IMR-90 (cell line): ENCODE measurements around the gene ZFYVE21. TPM values are rescaled to one million over a fixed set of nuclear protein-coding genes. Genes with fewer than 3 reads are reported as not detected.

Source experiments
- ATAC-seq: fragments of 200-7000 bp; cut with Tn5 transposase; 2 replicates; pipeline ENCODE4 v1.9.1; 2020; ENCODE audit warnings: low read depth, mild to moderate bottlenecking, moderate library complexity
- BruUV-seq: library from RNA; stranded (reverse); fragments of 400-500 nt; replicated peaks from 2 replicates; lab custom pipeline; 2021; lab: Mats Ljungman, UMichigan
- CTCF ChIA-PET: fragments of 300-600 bp; formaldehyde crosslinking; extraction: SDS; loops from one replicate; lab custom pipeline; 2021; ENCODE audit warnings: antibody characterized with exemption; lab: Yijun Ruan, JAX
- POLR2A ChIA-PET: fragments of 300-600 bp; sonication (Branson Sonifier 250); formaldehyde crosslinking; loops from one replicate; lab custom pipeline; 2022; ENCODE audit warnings: antibody characterized with exemption; ENCODE audit not compliant: unreplicated experiment; lab: Charles Lee
- DNase-seq: peaks from one replicate; pipeline ENCODE4 v3.0.0; 2013
- H2AFZ ChIP-seq: replicated peaks from 2 replicates; pipeline ENCODE3; 2013; ENCODE audit warnings: low read length, mild to moderate bottlenecking; ENCODE audit not compliant: poor library complexity
- H2AK5ac ChIP-seq: 2 replicates; pipeline ENCODE4 v1.6.1; 2013; ENCODE audit warnings: low read depth, low read length, inconsistent platforms
- H2AK9ac ChIP-seq: replicated peaks from 2 replicates; pipeline ENCODE3; 2013; ENCODE audit warnings: mild to moderate bottlenecking, low read depth, low read length, moderate library complexity; ENCODE audit not compliant: poor library complexity
- H2BK120ac ChIP-seq: 2 replicates; pipeline ENCODE4 v1.6.1; 2013; ENCODE audit warnings: low read depth, low read length, inconsistent platforms
- H2BK15ac ChIP-seq: 3 replicates; pipeline ENCODE4 v1.6.1; 2013; ENCODE audit warnings: low read depth, low read length, inconsistent platforms
- H2BK20ac ChIP-seq: 2 replicates; pipeline ENCODE4 v1.6.1; 2013; ENCODE audit warnings: low read depth, mild to moderate bottlenecking, inconsistent platforms, low read length, moderate library complexity
- H2BK5ac ChIP-seq: 2 replicates; pipeline ENCODE4 v1.6.1; 2013; ENCODE audit warnings: mild to moderate bottlenecking, low read depth, low read length, inconsistent platforms; ENCODE audit not compliant: poor library complexity, severe bottlenecking
- H3K14ac ChIP-seq: replicated peaks from 2 replicates; pipeline ENCODE4 v1.6.1; 2013; ENCODE audit warnings: low read depth, low read length, inconsistent platforms
- H3K18ac ChIP-seq: 2 replicates; pipeline ENCODE4 v1.6.1; 2013; ENCODE audit warnings: low read depth, low read length, control low read depth
- H3K23ac ChIP-seq: 2 replicates; pipeline ENCODE4 v1.6.1; 2013; ENCODE audit warnings: low read depth, low read length, inconsistent platforms
- H3K27ac ChIP-seq: 2 replicates; pipeline ENCODE4 v1.5.1; 2013; ENCODE audit warnings: mild to moderate bottlenecking, control low read depth, low read length; ENCODE audit not compliant: insufficient read depth
- H3K27me3 ChIP-seq: 2 replicates; pipeline ENCODE4 v1.6.1; 2013; ENCODE audit warnings: low read length; ENCODE audit not compliant: control insufficient read depth, insufficient read depth
- H3K36me3 ChIP-seq: 2 replicates; pipeline ENCODE4 v1.6.1; 2013; ENCODE audit warnings: low read length, mixed read lengths; ENCODE audit not compliant: control insufficient read depth, insufficient read depth
- H3K4ac ChIP-seq: 2 replicates; pipeline ENCODE4 v1.6.1; 2013; ENCODE audit warnings: low read depth, low read length, inconsistent platforms
- H3K4me1 ChIP-seq: 2 replicates; pipeline ENCODE4 v1.6.1; 2013; ENCODE audit warnings: low read length, mixed read lengths; ENCODE audit not compliant: control insufficient read depth, insufficient read depth
- H3K4me2 ChIP-seq: 2 replicates; pipeline ENCODE4 v1.6.1; 2013; ENCODE audit warnings: low read depth, mild to moderate bottlenecking, control low read depth, low read length, moderate library complexity
- H3K4me3 ChIP-seq: 2 replicates; pipeline ENCODE4 v1.5.1; 2013; ENCODE audit warnings: low read depth, mild to moderate bottlenecking, control low read depth, low read length, moderate library complexity; ENCODE audit not compliant: insufficient read depth
- H3K56ac ChIP-seq: 2 replicates; pipeline ENCODE4 v1.6.1; 2013; ENCODE audit warnings: low read length, inconsistent platforms; ENCODE audit not compliant: insufficient read depth; ENCODE audit errors: extremely low read depth
- H3K79me1 ChIP-seq, 2 experiments: 2 replicates each; pipeline ENCODE4 v1.6.1; 2013; ENCODE audit warnings: low read length in 2 of 2, inconsistent platforms in 1 of 2, low read depth in 1 of 2
- H3K9ac ChIP-seq: 2 replicates; pipeline ENCODE4 v1.6.1; 2013; ENCODE audit warnings: low read depth, low read length, control low read depth
- H3K9me1 ChIP-seq: 2 replicates; pipeline ENCODE4 v1.6.1; 2013; ENCODE audit warnings: low read length, inconsistent platforms; ENCODE audit not compliant: insufficient read depth
- H3K9me3 ChIP-seq: 2 replicates; pipeline ENCODE4 v1.6.1; 2013; ENCODE audit warnings: low read length; ENCODE audit not compliant: control insufficient read depth, insufficient read depth
- H4K20me1 ChIP-seq: 2 replicates; pipeline ENCODE4 v1.6.1; 2013; ENCODE audit warnings: low read length, inconsistent platforms; ENCODE audit not compliant: insufficient read depth
- H4K5ac ChIP-seq: 2 replicates; pipeline ENCODE4 v1.6.1; 2013; ENCODE audit warnings: mild to moderate bottlenecking, low read depth, low read length, control low read depth
- H4K8ac ChIP-seq, 2 experiments: 2 replicates each; pipeline ENCODE4 v1.6.1; 2013; ENCODE audit warnings: low read depth in 2 of 2, low read length in 2 of 2, control low read depth in 1 of 2, inconsistent platforms in 1 of 2
- H4K91ac ChIP-seq: 2 replicates; pipeline ENCODE4 v1.6.1; 2013; ENCODE audit warnings: low read depth, low read length, inconsistent platforms; ENCODE audit not compliant: insufficient read depth
- CEBPB ChIP-seq: IDR thresholded peaks from 2 replicates; pipeline ENCODE4 v1.6.1; 2012; ENCODE audit warnings: low read depth, low read length, improper control_type of control experiment
- RFX5 ChIP-seq: IDR thresholded peaks from 2 replicates; pipeline ENCODE4 v1.8.0; 2012; ENCODE audit warnings: low read depth, mild to moderate bottlenecking, low read length, moderate library complexity
- WGBS, 2 experiments: methylation state at CpG; one replicate each; pipeline versions ENCODE4 v1.1.5 to v1.1.7; 2013; ENCODE audit warnings: missing lambda C conversion rate in 2 of 2; ENCODE audit not compliant: insufficient read length in 1 of 2; ENCODE audit errors: extremely low coverage in 2 of 2; 5-methylcytosine and 5-hydroxymethylcytosine counted together
- dilution Hi-C: fragments of 300-500 bp; cut with HindIII; formaldehyde crosslinking; loops from one replicate; pipeline ENCODE4 v1.14.3; 2018; ENCODE audit warnings: low sequenced_read_pairs; ENCODE audit not compliant: unreplicated experiment
- in situ Hi-C: fragments of 300-500 bp; cut with MboI; formaldehyde crosslinking; loops from 3 replicates; pipeline ENCODE4 v1.14.3; 2019; ENCODE audit warnings: low sequenced_read_pairs, inconsistent platforms, mixed read lengths
- intact Hi-C: fragments of 100-400 bp; cut with micrococcal nuclease; formaldehyde crosslinking; loops from 2 replicates; pipeline ENCODE4 v1.10.0; 2022
- polyA plus RNA-seq, 3 experiments: library from polyadenylated mRNA; depleted of rRNA; stranded (reverse); fragments of >200 nt; gene quantifications; 2 replicates each; pipeline ENCODE4 v1.2.3, GENCODE V29; 2012; ENCODE audit warnings: low replicate concordance in 1 of 3
- total RNA-seq: library from RNA; depleted of rRNA; stranded (reverse); fragments of >200 nt; gene quantifications from 2 replicates; pipeline ENCODE4 v1.2.3, GENCODE V29; 2012

The ZFYVE21 gene
- total and polyA plus RNA-seq, 2 of the 4 experiments (the other 2 are of a cell fraction): 41.2 to 89.2 TPM

DNA sequence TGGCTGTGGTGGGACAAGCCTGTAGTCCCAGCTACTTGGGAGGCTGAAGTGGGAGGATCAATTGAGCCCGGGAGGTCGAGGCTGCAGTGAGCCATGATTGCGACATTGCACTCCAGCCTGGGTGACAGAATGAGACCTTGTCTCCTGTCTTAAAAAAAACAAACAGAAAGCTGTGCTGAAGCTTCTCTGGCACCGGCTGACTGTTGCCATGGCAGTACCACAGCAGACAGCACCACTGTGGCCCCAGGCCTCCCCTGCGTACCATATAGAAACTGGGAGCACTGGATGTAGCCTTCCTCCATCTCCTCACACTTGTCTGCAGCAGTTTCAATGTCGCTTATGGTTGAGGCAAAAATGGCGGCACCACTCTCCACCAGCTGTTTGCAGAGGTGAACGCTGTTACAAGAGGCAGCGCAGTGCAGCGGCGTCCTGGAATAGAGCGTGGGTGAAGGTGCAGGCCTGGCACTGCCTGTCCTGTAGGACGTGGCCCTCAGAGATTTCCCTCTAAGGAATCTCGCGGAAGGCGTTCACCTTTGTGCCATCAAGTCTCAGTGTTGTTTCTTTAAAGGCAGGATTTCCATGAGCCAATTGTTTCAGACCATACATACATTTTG is 21.9 kb downstream of the ZFYVE21 start:
- Histone ChIP-seq H2AK9ac (no peak overlapping the region), H2BK5ac (no peak overlapping the region), H3K9me1 (peaks cover 4% of the 10 kb centered on the region; the same call in 1 of the 2 replicates), H2BK20ac (no peak overlapping the region), H3K4me1 (peaks cover 2% of the 10 kb centered on the region; the same call in 1 of the 2 replicates), H2BK120ac (no peak overlapping the region), H2AFZ (no peak overlapping the region), H3K4me2 (no peak overlapping the region), H4K5ac (no peak overlapping the region), H4K8ac (no peak overlapping the region), H4K91ac (no peak overlapping the region), H3K27ac (no peak overlapping the region), H3K18ac (no peak overlapping the region), H3K27me3 (no peaks in the 10 kb centered on the region), H3K9me3 (no peaks in the 10 kb centered on the region), H3K79me1 (0 out of 4 replicates have a peak, but pooled peaks cover 0 to 2% of the 10 kb centered on the region in 2 experiments), H2AK5ac (no peak overlapping the region), H4K20me1 (no peaks in the 10 kb centered on the region; the same call in 1 of the 2 replicates), H2BK15ac (no peak overlapping the region), H3K23ac (no peak overlapping the region), H3K4ac (no peak overlapping the region), H3K9ac (no peak overlapping the region), H3K36me3 (peaks cover 17% of the 10 kb centered on the region), H3K56ac (no peak overlapping the region), H3K4me3 (no peak overlapping the region), H3K14ac (no peak overlapping the region)
- 80% methylated on average over 8 of the region's 16 CpGs; no CpG with 5 or more reads in 1 of the 2 experiments for WGBS, 2 experiments
- intact Hi-C loops (no loop called here), in situ Hi-C loops (no loop called here), dilution Hi-C loops (no loop called here)
- ChIA-PET CTCF (no interaction called here), POLR2A (no interaction called here)
- ATAC-seq (no peak), DNase-seq (no peak)
- no TSS peak for BruUV-seq
- TF ChIP-seq RFX5 (no peak), CEBPB (peak; percentile 76)
